OCI-LY3 (cell line): ENCODE data around the gene OSBPL3.

Experiments
- H2AFZ ChIP-seq: fragments of 200-600, 300-600 bp; shearing (Covaris generic); 2 replicates; pipeline ENCODE4 v1.6.0; 2014; ENCODE audit warnings: antibody characterized with exemption, low read depth, low read length
- H3K27ac ChIP-seq: fragments of 200-600, 300-600 bp; sonication (generic); 2 replicates; pipeline ENCODE4 v1.5.1; 2014; ENCODE audit warnings: mild to moderate bottlenecking, low read length, moderate library complexity, mixed read lengths
- H3K27me3 ChIP-seq: fragments of 200-600, 300-600 bp; sonication (generic); 2 replicates; pipeline ENCODE4 v1.6.1; 2014; ENCODE audit warnings: low read depth, low read length, mixed read lengths
- H3K36me3 ChIP-seq: fragments of 200-600, 300-600 bp; sonication (generic); replicated peaks from 2 replicates; pipeline ENCODE3; 2014; ENCODE audit warnings: low read depth, low read length, mixed read lengths
- H3K4me1 ChIP-seq: fragments of 300-600, 200-600 bp; sonication (generic); 2 replicates; pipeline ENCODE4 v1.6.1; 2014; ENCODE audit warnings: low read length, mixed read lengths
- H3K4me2 ChIP-seq: fragments of 200-600, 300-600 bp; sonication (generic); 2 replicates; pipeline ENCODE4 v1.6.1; 2014; ENCODE audit warnings: low read length, mixed read lengths
- H3K4me3 ChIP-seq: fragments of 300-600, 200-600 bp; sonication (generic); 2 replicates; pipeline ENCODE4 v1.5.1; 2014; ENCODE audit warnings: antibody characterized with exemption, mild to moderate bottlenecking, low read length, moderate library complexity
- H3K79me2 ChIP-seq: fragments of 300-600, 200-600 bp; shearing (Covaris generic); 2 replicates; pipeline ENCODE4 v1.6.1; 2014; ENCODE audit warnings: mild to moderate bottlenecking, low read length, mixed read lengths
- H3K9ac ChIP-seq: fragments of 300-600, 200-600 bp; shearing (Covaris generic); 2 replicates; pipeline ENCODE4 v1.6.0; 2014; ENCODE audit warnings: mild to moderate bottlenecking, low read length, moderate library complexity
- H3K9me3 ChIP-seq: fragments of 200-600, 300-600 bp; shearing (Covaris generic); 2 replicates; pipeline ENCODE4 v1.6.1; 2014; ENCODE audit warnings: low read length, mixed read lengths; ENCODE audit not compliant: insufficient read depth
- H4K20me1 ChIP-seq: fragments of 200-600, 300-600 bp; sonication (generic); 2 replicates; pipeline ENCODE4 v1.6.1; 2016; ENCODE audit warnings: low read length, mixed read lengths; ENCODE audit not compliant: insufficient read depth
- EZH2phosphoT487 ChIP-seq: fragments of 200-600 bp; shearing (Covaris generic); IDR thresholded peaks from 2 replicates; pipeline ENCODE4 v1.6.1; 2018; ENCODE audit warnings: antibody characterized with exemption, mixed run types, low read depth
- TF ChIP-seq, protein P1 (sequence below): fragments of 200-600, 300-600 bp; sonication (generic); IDR thresholded peaks from 2 replicates; pipeline ENCODE4 v1.5.1; 2014; ENCODE audit warnings: antibody characterized with exemption, low read length, low read depth

OSBPL3 gene

DNA sequence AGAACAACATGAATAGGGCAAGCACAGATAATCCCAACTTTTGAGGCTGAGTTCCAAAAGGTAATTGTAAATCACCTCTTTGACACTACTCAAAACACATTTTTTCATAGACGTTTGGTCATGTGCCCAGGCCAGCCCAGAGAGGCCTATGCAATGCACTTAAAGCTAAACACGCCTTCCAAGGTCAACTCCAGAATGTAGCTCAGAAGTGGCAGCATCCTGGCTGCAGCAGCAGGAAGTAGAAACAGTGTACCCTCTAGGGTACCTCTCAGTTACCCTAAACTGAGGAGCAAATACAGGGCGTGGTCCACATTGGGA is 58.7 kb downstream of the OSBPL3 start:
- H3K36me3 ChIP-seq: no peaks in the 10 kb centered on the region
- no peak overlapping the region for H3K4me2 ChIP-seq
- H3K27ac ChIP-seq: no peak overlapping the region
- H3K79me2 ChIP-seq: no peaks in the 10 kb centered on the region
- H4K20me1 ChIP-seq: no peaks in the 10 kb centered on the region
- H2AFZ ChIP-seq: no peak overlapping the region
- H3K9ac ChIP-seq: no peak overlapping the region
- no peak overlapping the region for H3K4me3 ChIP-seq
- no peaks in the 10 kb centered on the region for H3K4me1 ChIP-seq
- TF ChIP-seq, protein P1, sequence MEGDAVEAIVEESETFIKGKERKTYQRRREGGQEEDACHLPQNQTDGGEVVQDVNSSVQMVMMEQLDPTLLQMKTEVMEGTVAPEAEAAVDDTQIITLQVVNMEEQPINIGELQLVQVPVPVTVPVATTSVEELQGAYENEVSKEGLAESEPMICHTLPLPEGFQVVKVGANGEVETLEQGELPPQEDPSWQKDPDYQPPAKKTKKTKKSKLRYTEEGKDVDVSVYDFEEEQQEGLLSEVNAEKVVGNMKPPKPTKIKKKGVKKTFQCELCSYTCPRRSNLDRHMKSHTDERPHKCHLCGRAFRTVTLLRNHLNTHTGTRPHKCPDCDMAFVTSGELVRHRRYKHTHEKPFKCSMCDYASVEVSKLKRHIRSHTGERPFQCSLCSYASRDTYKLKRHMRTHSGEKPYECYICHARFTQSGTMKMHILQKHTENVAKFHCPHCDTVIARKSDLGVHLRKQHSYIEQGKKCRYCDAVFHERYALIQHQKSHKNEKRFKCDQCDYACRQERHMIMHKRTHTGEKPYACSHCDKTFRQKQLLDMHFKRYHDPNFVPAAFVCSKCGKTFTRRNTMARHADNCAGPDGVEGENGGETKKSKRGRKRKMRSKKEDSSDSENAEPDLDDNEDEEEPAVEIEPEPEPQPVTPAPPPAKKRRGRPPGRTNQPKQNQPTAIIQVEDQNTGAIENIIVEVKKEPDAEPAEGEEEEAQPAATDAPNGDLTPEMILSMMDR: no peak
- no peak for TF ChIP-seq EZH2phosphoT487
- no peaks in the 10 kb centered on the region for H3K9me3 ChIP-seq
- no peaks in the 10 kb centered on the region for H3K27me3 ChIP-seq

DNA sequence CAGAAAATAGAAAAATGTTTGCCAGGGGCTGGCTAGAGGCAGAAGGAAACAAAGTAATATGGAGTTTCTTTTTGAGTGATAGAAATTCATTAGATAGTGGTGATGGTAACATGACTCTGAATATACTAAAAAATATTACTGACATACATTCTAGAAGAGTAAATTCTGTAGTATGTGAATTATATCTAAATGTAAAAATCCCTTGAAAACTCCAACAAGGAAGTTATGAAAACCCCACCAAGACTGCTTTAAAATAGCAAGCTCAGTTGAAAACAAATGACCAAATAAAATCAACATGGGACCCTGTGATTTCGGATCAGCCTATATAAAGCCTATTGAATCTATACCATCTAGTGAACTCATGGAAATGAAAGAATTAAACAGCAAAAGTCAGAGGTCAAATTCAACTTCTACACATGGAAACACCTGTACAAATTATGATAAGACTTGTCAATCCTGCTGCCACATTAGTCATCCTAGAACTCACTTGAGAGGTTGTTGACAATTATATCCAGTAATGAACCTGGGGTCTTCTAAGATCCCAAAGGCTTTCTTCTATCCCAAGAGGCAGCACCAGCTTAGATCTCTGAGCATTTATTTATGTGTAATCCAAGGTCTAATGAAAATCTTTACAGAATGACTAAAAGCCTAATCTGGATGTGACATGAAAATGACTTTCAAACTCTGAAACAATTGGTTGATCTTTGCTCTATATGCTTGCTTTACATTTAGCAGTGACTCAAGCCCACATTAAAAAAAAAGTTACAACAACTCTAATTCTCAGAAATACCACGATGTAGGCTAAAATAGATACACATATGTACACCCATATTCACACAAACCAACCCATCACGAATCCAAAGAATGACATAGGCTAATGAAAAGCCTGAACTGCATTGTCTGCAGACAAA is 59.3 kb downstream of the OSBPL3 start:
- no peak for TF ChIP-seq EZH2phosphoT487
- TF ChIP-seq, protein P1: no peak
- Histone ChIP-seq H4K20me1 (no peaks in the 10 kb centered on the region), H3K4me2 (no peak overlapping the region), H3K27ac (no peak overlapping the region), H3K9ac (no peak overlapping the region), H3K4me1 (no peaks in the 10 kb centered on the region), H3K36me3 (no peaks in the 10 kb centered on the region), H2AFZ (no peak overlapping the region), H3K27me3 (no peaks in the 10 kb centered on the region), H3K9me3 (no peaks in the 10 kb centered on the region), H3K4me3 (no peak overlapping the region), H3K79me2 (no peaks in the 10 kb centered on the region)

DNA sequence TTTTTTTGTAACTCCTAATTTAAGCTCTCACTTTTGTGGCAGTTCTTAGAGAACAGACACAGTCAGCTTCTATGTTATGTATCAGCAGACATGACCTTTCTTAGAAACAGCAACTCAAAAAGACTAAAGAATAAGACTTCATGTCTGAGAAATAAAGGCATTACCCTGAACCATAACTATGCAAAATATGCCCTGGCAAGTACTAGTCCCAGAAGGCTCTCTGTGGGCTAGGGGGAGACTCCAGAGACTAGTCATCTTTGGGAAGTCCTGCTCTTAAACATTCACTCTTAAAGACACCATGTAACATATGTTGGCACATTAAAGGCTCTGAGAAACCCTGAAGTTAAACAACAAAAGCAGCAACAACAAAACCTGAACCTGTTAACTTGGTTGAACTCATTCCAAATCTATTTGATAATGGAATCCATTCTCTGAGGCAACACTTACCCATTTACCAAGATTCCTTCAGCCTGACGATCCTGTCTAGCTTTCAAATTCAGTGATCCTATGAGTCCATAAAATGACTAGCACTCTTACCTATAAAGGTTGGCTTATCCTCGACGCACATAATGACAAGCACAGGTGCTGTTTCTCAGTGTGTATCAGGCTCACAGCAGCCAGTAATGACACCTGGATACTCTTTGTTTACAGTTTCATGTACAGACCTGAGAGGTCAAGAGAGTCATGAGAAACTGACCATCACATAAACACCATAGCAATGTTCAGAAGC is 62.3 kb downstream of the OSBPL3 start:
- H3K4me1 ChIP-seq: peaks cover 5% of the 10 kb centered on the region; the same call in 1 of the 2 replicates
- H3K9me3 ChIP-seq: no peaks in the 10 kb centered on the region
- no peak overlapping the region for H2AFZ ChIP-seq
- H3K27me3 ChIP-seq: no peaks in the 10 kb centered on the region
- no peak overlapping the region for H3K9ac ChIP-seq
- H3K36me3 ChIP-seq: no peaks in the 10 kb centered on the region
- H3K79me2 ChIP-seq: no peaks in the 10 kb centered on the region
- no peak overlapping the region for H3K4me3 ChIP-seq
- H3K27ac ChIP-seq: no peak overlapping the region
- TF ChIP-seq, protein P1: no peak
- TF ChIP-seq EZH2phosphoT487: no peak
- H4K20me1 ChIP-seq: no peaks in the 10 kb centered on the region
- no peak overlapping the region for H3K4me2 ChIP-seq

DNA sequence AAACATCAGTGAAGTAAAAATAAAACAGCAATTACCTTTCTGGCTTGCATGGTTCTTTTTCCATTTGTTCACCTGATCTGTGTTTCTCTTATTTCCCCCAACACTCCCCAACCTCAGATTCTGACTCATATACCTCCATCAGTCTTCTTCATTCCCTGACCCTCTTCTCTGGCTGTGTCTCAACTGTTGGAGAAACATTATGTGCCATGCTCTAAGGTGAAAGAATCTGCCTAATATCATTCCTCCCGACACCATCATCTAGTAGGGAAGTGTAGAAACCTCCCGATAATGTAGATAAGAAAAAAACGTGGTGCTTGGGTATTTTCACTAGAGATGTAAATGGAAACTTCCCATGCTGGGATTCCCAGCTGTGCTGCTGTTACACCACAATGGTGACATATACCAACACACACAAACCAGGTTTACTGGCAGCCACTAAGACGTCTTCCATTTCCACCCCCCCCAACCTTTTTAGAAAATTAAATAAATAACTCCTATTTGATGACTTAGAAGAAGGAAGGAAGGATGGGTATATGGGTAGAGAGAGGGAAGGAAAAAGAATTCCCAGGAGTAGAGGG is 63.4 kb downstream of the OSBPL3 start:
- no peak overlapping the region for H3K4me2 ChIP-seq
- no peaks in the 10 kb centered on the region for H3K27me3 ChIP-seq
- no peak overlapping the region for H2AFZ ChIP-seq
- H3K79me2 ChIP-seq: no peaks in the 10 kb centered on the region
- H3K27ac ChIP-seq: no peak overlapping the region
- no peak overlapping the region for H3K9ac ChIP-seq
- no peak for TF ChIP-seq EZH2phosphoT487
- TF ChIP-seq, protein P1: no peak
- no peak overlapping the region for H3K4me3 ChIP-seq
- H4K20me1 ChIP-seq: no peaks in the 10 kb centered on the region
- peaks cover 5% of the 10 kb centered on the region; the same call in 1 of the 2 replicates for H3K4me1 ChIP-seq
- no peaks in the 10 kb centered on the region for H3K36me3 ChIP-seq
- H3K9me3 ChIP-seq: no peaks in the 10 kb centered on the region
